ENCODE data around the gene ZNF750.

The ZNF750 gene

GRCh38 chr17:82860606-82861392 is 21.0 kb upstream of the ZNF750 start:
- DNase-seq (ENCODE audit: low read depth in 1 of 2, low spot score in 1 of 2), result no peak

GRCh38 chr17:82859431-82860403 is 19.9 kb upstream of the ZNF750 start:
- DNase-seq (ENCODE audit: low read depth in 1 of 2, low spot score in 1 of 2), result peak in 1 of 2 donors; percentile 28

GRCh38 chr17:82858376-82859126 is 18.7 kb upstream of the ZNF750 start:
- no peak for DNase-seq (ENCODE audit: low read depth in 1 of 2, low spot score in 1 of 2)

GRCh38 chr17:82856361-82856760 is 16.5 kb upstream of the ZNF750 start:
- DNase-seq (ENCODE audit: low read depth in 1 of 2, low spot score in 1 of 2), result no peak

GRCh38 chr17:82854226-82854625 is 14.4 kb upstream of the ZNF750 start:
- DNase-seq (ENCODE audit: low read depth in 1 of 2, low spot score in 1 of 2), result no peak

GRCh38 chr17:82851381-82851780 is 11.6 kb upstream of the ZNF750 start:
- no peak for DNase-seq (ENCODE audit: low read depth in 1 of 2, low spot score in 1 of 2)

GRCh38 chr17:82849076-82849945 is 9.5 kb upstream of the ZNF750 start:
- no peak for DNase-seq (ENCODE audit: low read depth in 1 of 2, low spot score in 1 of 2)

- no peak for DNase-seq (ENCODE audit: low read depth in 1 of 2, low spot score in 1 of 2)
These were observed 8.3 kb upstream of the ZNF750 start for GRCh38 chr17:82848022-82848592.

GRCh38 chr17:82846061-82846691 is 6.4 kb upstream of the ZNF750 start:
- no peak for DNase-seq (ENCODE audit: low read depth in 1 of 2, low spot score in 1 of 2)

GRCh38 chr17:82845163-82845807 is 5.5 kb upstream of the ZNF750 start:
- DNase-seq (ENCODE audit: low read depth in 1 of 2, low spot score in 1 of 2), result no peak

- no peak for DNase-seq (ENCODE audit: low read depth in 1 of 2, low spot score in 1 of 2)
These were observed 5.0 kb upstream of the ZNF750 start for GRCh38 chr17:82844796-82845162.

GRCh38 chr17:82843904-82844680 is 4.3 kb upstream of the ZNF750 start:
- DNase-seq (ENCODE audit: low read depth in 1 of 2, low spot score in 1 of 2), result no peak

- no peak for DNase-seq (ENCODE audit: low read depth in 1 of 2, low spot score in 1 of 2)
These were observed 2.2 kb upstream of the ZNF750 start for GRCh38 chr17:82841921-82842596.

- no peak for DNase-seq (ENCODE audit: low read depth in 1 of 2, low spot score in 1 of 2)
These were observed 609 bp upstream of the ZNF750 start for GRCh38 chr17:82840431-82840831.

GRCh38 chr17:82838386-82839063 is 1.3 kb downstream of the ZNF750 start:
- no peak for DNase-seq (ENCODE audit: low read depth in 1 of 2, low spot score in 1 of 2)

GRCh38 chr17:82837586-82838320 is 2.1 kb downstream of the ZNF750 start:
- DNase-seq (ENCODE audit: low read depth in 1 of 2, low spot score in 1 of 2), result no peak
